ENCODE data around the gene ARIH2. TPM values are rescaled to one million over a fixed set of nuclear protein-coding genes. Genes with fewer than 3 reads are reported as not detected.

ARIH2 gene
- total and polyA plus RNA-seq, 2 of the 4 experiments (the other 2 are of a cell fraction) = 62.3 to 93.7 TPM

GRCh38 chr3:48929358-48930035 lies 10.9 kb downstream of the ARIH2 start:
- Histone ChIP-seq H4K5ac (ENCODE audit: low read depth, low read length) (no peak overlapping the region), H3K4me3 (ENCODE audit: insufficient read depth, low read depth, low read length) (no peak overlapping the region), H3K14ac (replicated peaks; ENCODE audit: low read depth, low read length) (no peak overlapping the region), H2AFZ (replicated peaks; ENCODE audit: low read length, poor library complexity) (no peak overlapping the region), H2AK5ac (ENCODE audit: low read depth, low read length) (no peak overlapping the region), H3K9me1 (ENCODE audit: insufficient read depth, low read length) (peaks cover 11% of the 10 kb centered on the region), H3K27ac (ENCODE audit: insufficient read depth, low read length) (no peak overlapping the region), H2BK20ac (ENCODE audit: low read depth, low read length) (no peak overlapping the region), H4K20me1 (ENCODE audit: insufficient read depth, low read length) (peaks cover 59% of the 10 kb centered on the region), H3K18ac (ENCODE audit: low read depth, low read length) (no peak overlapping the region), H4K91ac (ENCODE audit: insufficient read depth, low read depth, low read length) (no peak overlapping the region), H3K4me2 (ENCODE audit: low read depth, low read length) (no peak overlapping the region), H3K4ac (ENCODE audit: low read depth, low read length) (no peak overlapping the region), H2BK120ac (ENCODE audit: low read depth, low read length) (no peak overlapping the region), H3K9me3 (ENCODE audit: control insufficient read depth, insufficient read depth, low read length) (no peaks in the 10 kb centered on the region), H3K4me1 (ENCODE audit: control insufficient read depth, insufficient read depth, low read length) (peaks cover 6% of the 10 kb centered on the region), H3K79me1 (ENCODE audit: low read depth in 1 of 2, low read length in 2 of 2) (peaks cover 27 to 68% of the 10 kb centered on the region in 2 experiments), H2AK9ac (replicated peaks; ENCODE audit: low read depth, low read length, poor library complexity) (no peak overlapping the region), H3K36me3 (ENCODE audit: control insufficient read depth, insufficient read depth, low read length) (peaks cover 13% of the 10 kb centered on the region), H2BK15ac (ENCODE audit: low read depth, low read length) (no peak overlapping the region), H3K23ac (ENCODE audit: low read depth, low read length) (no peak overlapping the region), H3K56ac (ENCODE audit: extremely low read depth, insufficient read depth, low read length) (no peak overlapping the region), H3K9ac (ENCODE audit: low read depth, low read length) (no peak overlapping the region; the same call in 1 of the 2 replicates), H4K8ac (ENCODE audit: low read depth in 2 of 2, low read length in 2 of 2) (no peak overlapping the region), H2BK5ac (ENCODE audit: low read depth, low read length, poor library complexity, severe bottlenecking) (no peak overlapping the region), H3K27me3 (ENCODE audit: control insufficient read depth, insufficient read depth, low read length) (no peaks in the 10 kb centered on the region)
- intact Hi-C loops (cut with micrococcal nuclease) (no loop called here), in situ Hi-C loops (cut with MboI; ENCODE audit: low sequenced_read_pairs) (no loop called here), dilution Hi-C loops (cut with HindIII; ENCODE audit: low sequenced_read_pairs, unreplicated experiment) (no loop called here)
- POLR2A ChIA-PET (ENCODE audit: unreplicated experiment) = no interaction called here
- WGBS, 2 experiments (ENCODE audit: extremely low coverage in 2 of 2, insufficient read length in 1 of 2) = no CpG with 5 or more reads among the region's 3 CpGs
- no TSS peak for BruUV-seq (replicated peaks)
- TF ChIP-seq ELK1 (IDR thresholded peaks at IDR 0.05; ENCODE audit: borderline replicate concordance, low read depth, low read length) (no peak), NFE2L2 (IDR thresholded peaks at IDR 0.05; ENCODE audit: low read depth, low read length) (no peak), FOS (IDR thresholded peaks at IDR 0.05; ENCODE audit: low read depth, low read length) (no peak), RCOR1 (IDR thresholded peaks at IDR 0.05; ENCODE audit: insufficient replicate concordance, low read length) (no peak), RAD21 (IDR thresholded peaks at IDR 0.05; ENCODE audit: low read length) (no peak), USF2 (IDR thresholded peaks at IDR 0.05; ENCODE audit: low read depth, low read length) (no peak)
- TF ChIP-seq, protein P1, sequence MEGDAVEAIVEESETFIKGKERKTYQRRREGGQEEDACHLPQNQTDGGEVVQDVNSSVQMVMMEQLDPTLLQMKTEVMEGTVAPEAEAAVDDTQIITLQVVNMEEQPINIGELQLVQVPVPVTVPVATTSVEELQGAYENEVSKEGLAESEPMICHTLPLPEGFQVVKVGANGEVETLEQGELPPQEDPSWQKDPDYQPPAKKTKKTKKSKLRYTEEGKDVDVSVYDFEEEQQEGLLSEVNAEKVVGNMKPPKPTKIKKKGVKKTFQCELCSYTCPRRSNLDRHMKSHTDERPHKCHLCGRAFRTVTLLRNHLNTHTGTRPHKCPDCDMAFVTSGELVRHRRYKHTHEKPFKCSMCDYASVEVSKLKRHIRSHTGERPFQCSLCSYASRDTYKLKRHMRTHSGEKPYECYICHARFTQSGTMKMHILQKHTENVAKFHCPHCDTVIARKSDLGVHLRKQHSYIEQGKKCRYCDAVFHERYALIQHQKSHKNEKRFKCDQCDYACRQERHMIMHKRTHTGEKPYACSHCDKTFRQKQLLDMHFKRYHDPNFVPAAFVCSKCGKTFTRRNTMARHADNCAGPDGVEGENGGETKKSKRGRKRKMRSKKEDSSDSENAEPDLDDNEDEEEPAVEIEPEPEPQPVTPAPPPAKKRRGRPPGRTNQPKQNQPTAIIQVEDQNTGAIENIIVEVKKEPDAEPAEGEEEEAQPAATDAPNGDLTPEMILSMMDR (conservative IDR thresholded peaks at IDR 0.05; ENCODE audit: low read depth, low read length) = no peak
- DNase-seq (peak; percentile 15), ATAC-seq (ENCODE audit: low read depth) (0 out of 2 replicates have a peak, but pooled peaks have one; percentile 14)
- CTCF ChIA-PET = interaction anchor here (0.9 kb wide), 1 partner anchor 60 kb away, joined by 3 read pairs; the partner anchor contains the start of gene P4HTM

Measured in IMR-90 (cell line).